Vagina (tissue), 2 donors: Measurements from ENCODE around the gene FBXW11.

Experiments
- CTCF ChIP-seq, 3 experiments: fragments of 450-650 bp in 2 of 3; fragments of 200-600 bp in 1 of 3; sonication (generic) in 1 of 3; IDR thresholded peaks; one replicate each; pipeline ENCODE4 v1.5.1; 2017 to 2019; ENCODE audit warnings: antibody characterized with exemption in 3 of 3, mild to moderate bottlenecking in 2 of 3, moderate library complexity in 2 of 3
- POLR2AphosphoS5 ChIP-seq, 2 donors: sonication (generic); formaldehyde crosslinking; IDR thresholded peaks; one replicate each; pipeline ENCODE4 v1.9.0; 2017; ENCODE audit warnings: antibody characterized with exemption in 2 of 2, mild to moderate bottlenecking in 2 of 2, low read depth in 1 of 2; ENCODE audit not compliant: insufficient read depth in 1 of 2

GRCh38 chr5:171980792-171981191 is 25.6 kb downstream of the FBXW11 start:
- TF ChIP-seq CTCF (IDR thresholded peaks at IDR 0.05) (no peak), POLR2AphosphoS5 (IDR thresholded peaks at IDR 0.05; ENCODE audit: insufficient read depth in 1 of 2, low read depth in 1 of 2) (no peak)
